Measurements from ENCODE around the gene BCL2L2.

- TF ChIP-seq CTCF (IDR thresholded peaks at IDR 0.05) (no peak), POLR2A (IDR thresholded peaks at IDR 0.05) (no peak)
Observed at GRCh38 chr14:23351681-23352505, 45.3 kb downstream of the BCL2L2 start.

All from uterus (tissue), 2 donors.